ENCODE measurements around the gene PHACTR1. TPM values are rescaled to one million over a fixed set of nuclear protein-coding genes. Genes with fewer than 3 reads are reported as not detected.

PHACTR1 gene
- total RNA-seq, 1 donor from 2014 or later, result 7.9 TPM

GRCh38 chr6:13281686-13282085 lies 565.1 kb downstream of the PHACTR1 start:
- peak; percentile 28 for DNase-seq (ENCODE audit: low read depth)

GRCh38 chr6:13282393-13283069 lies 566.0 kb downstream of the PHACTR1 start:
- no peak for DNase-seq (ENCODE audit: low read depth)

GRCh38 chr6:13283331-13283730 lies 566.8 kb downstream of the PHACTR1 start:
- DNase-seq (ENCODE audit: low read depth), result no peak

- DNase-seq (ENCODE audit: low read depth), result no peak
Observed at GRCh38 chr6:13284646-13285045, 568.1 kb downstream of the PHACTR1 start.

GRCh38 chr6:13285705-13286104 lies 569.1 kb downstream of the PHACTR1 start:
- no peak for DNase-seq (ENCODE audit: low read depth)

- DNase-seq (ENCODE audit: low read depth), result no peak
Observed at GRCh38 chr6:13286181-13286580, 569.6 kb downstream of the PHACTR1 start.

- no peak for DNase-seq (ENCODE audit: low read depth)
Observed at GRCh38 chr6:13287104-13287503, 570.5 kb downstream of the PHACTR1 start.

GRCh38 chr6:13288481-13288880 lies 571.9 kb downstream of the PHACTR1 start:
- DNase-seq (ENCODE audit: low read depth), result no peak

GRCh38 chr6:13288969-13289391 lies 572.4 kb downstream of the PHACTR1 start:
- DNase-seq (ENCODE audit: low read depth), result no peak

- no peak for DNase-seq (ENCODE audit: low read depth)
Observed at GRCh38 chr6:13289789-13290318, 573.3 kb downstream of the PHACTR1 start.

GRCh38 chr6:13290335-13290734 lies 573.8 kb downstream of the PHACTR1 start:
- no peak for DNase-seq (ENCODE audit: low read depth)

GRCh38 chr6:13292774-13293173 lies 576.2 kb downstream of the PHACTR1 start:
- no peak for DNase-seq (ENCODE audit: low read depth)

- DNase-seq (ENCODE audit: low read depth), result no peak
Observed at GRCh38 chr6:13294499-13295069, 578.0 kb downstream of the PHACTR1 start.

- no peak for DNase-seq (ENCODE audit: low read depth)
Observed at GRCh38 chr6:13295576-13295975, 579.0 kb downstream of the PHACTR1 start.

GRCh38 chr6:13296536-13296997 lies 580.0 kb downstream of the PHACTR1 start:
- no peak for DNase-seq (ENCODE audit: low read depth)

- no peak for DNase-seq (ENCODE audit: low read depth)
Observed at GRCh38 chr6:13297391-13297790, 580.8 kb downstream of the PHACTR1 start.

- DNase-seq (ENCODE audit: low read depth), result no peak
Observed at GRCh38 chr6:13298446-13298845, 581.9 kb downstream of the PHACTR1 start.

GRCh38 chr6:13299403-13299821 lies 582.8 kb downstream of the PHACTR1 start:
- DNase-seq (ENCODE audit: low read depth), result no peak

GRCh38 chr6:13299918-13300317 lies 583.4 kb downstream of the PHACTR1 start:
- DNase-seq (ENCODE audit: low read depth), result no peak

GRCh38 chr6:13300643-13301590 lies 584.4 kb downstream of the PHACTR1 start:
- DNase-seq (ENCODE audit: low read depth), result no peak

- DNase-seq (ENCODE audit: low read depth), result no peak
Observed at GRCh38 chr6:13302291-13302690, 585.7 kb downstream of the PHACTR1 start.
